NCI-H1436 (cell line): ENCODE measurements around the gene CEP290.

ENCODE experiments used
- DNase-seq: peaks from one replicate; lab custom pipeline; 2025; lab: John Stamatoyannopoulos, UW

CEP290 gene, protein sequence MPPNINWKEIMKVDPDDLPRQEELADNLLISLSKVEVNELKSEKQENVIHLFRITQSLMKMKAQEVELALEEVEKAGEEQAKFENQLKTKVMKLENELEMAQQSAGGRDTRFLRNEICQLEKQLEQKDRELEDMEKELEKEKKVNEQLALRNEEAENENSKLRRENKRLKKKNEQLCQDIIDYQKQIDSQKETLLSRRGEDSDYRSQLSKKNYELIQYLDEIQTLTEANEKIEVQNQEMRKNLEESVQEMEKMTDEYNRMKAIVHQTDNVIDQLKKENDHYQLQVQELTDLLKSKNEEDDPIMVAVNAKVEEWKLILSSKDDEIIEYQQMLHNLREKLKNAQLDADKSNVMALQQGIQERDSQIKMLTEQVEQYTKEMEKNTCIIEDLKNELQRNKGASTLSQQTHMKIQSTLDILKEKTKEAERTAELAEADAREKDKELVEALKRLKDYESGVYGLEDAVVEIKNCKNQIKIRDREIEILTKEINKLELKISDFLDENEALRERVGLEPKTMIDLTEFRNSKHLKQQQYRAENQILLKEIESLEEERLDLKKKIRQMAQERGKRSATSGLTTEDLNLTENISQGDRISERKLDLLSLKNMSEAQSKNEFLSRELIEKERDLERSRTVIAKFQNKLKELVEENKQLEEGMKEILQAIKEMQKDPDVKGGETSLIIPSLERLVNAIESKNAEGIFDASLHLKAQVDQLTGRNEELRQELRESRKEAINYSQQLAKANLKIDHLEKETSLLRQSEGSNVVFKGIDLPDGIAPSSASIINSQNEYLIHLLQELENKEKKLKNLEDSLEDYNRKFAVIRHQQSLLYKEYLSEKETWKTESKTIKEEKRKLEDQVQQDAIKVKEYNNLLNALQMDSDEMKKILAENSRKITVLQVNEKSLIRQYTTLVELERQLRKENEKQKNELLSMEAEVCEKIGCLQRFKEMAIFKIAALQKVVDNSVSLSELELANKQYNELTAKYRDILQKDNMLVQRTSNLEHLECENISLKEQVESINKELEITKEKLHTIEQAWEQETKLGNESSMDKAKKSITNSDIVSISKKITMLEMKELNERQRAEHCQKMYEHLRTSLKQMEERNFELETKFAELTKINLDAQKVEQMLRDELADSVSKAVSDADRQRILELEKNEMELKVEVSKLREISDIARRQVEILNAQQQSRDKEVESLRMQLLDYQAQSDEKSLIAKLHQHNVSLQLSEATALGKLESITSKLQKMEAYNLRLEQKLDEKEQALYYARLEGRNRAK (N-terminal part only)

DNA sequence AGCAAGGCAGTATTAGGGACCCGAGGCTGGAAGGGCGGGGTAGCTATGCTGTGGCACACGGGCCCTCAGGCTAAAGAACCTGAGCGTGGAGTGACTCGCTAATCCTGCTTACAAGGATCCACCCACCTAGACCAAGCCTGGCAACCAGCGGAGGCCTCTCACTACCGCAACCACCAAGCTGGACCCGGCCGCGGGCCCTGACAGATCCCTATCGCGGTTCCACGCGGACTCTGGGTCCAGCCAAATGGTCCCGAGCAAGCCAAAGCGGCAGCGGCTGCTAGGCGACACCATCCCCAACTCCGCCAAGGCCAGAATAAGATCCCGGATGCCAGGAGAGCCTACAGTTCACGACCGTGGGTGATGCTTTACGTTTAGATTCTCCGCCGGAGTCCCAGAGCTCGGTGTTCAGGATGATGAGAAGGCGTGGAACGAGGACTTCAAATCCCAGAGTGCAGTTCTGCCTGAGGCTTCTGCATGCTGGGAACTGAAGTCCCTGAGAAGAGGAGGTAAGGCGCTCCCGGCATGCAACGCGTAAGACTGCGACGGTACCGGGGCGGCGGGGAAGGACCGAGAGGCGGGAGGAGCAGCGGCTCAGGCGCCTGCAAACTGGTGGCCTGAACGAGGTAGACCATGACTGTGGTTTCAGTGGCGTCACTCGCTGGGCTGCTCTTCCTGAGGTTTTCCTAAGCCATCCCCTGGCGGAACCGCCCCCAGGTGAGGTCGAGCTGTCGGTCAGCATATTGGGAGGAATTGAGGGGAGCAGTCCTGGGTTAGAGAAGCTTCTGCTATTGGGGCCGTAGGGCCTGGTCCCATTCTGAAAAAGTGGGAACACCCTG, at the start of gene CEP290, which contains the start of gene TMTC3:
TSS of gene CEP290 (minus strand) at position 315 of the 836 bp plus-strand sequence. CDS start 781 bp downstream, outside the sequence.
TSS of gene TMTC3 (plus strand) at position 534 of the 836 bp plus-strand sequence. CDS start 6,009 bp downstream, outside the sequence.
- peak; percentile 97 for DNase-seq

DNA sequence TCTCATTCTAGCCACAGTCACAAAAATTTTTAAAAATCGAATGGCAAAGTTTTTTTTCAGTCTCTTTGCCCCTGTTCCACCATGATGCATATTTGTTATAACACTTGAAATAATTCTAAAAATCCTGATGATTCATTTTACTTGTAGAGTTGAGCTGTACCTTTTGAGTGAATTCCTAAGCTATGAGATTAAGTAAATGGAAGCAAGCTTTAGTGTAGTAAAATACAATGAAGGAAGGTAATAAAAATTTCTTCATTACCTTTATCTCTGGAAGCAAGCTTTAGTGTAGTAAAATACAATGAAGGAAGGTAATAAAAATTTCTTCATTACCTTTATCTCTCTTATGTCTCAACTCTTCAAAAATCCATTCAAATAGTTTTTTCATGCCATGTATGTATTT, 46.3 kb upstream of the CEP290 start:
- DNase-seq: no peak

GRCh38 chr12:88187571-88187970, 45.7 kb upstream of the CEP290 start:
- no peak for DNase-seq

- DNase-seq: no peak
Measured at GRCh38 chr12:88185988-88186387, 44.1 kb upstream of the CEP290 start.

GRCh38 chr12:88185279-88185678, 43.4 kb upstream of the CEP290 start:
- DNase-seq: no peak

GRCh38 chr12:88184196-88184595, 42.3 kb upstream of the CEP290 start:
- no peak for DNase-seq

GRCh38 chr12:88182416-88182815, 40.5 kb upstream of the CEP290 start:
- DNase-seq: no peak

DNA sequence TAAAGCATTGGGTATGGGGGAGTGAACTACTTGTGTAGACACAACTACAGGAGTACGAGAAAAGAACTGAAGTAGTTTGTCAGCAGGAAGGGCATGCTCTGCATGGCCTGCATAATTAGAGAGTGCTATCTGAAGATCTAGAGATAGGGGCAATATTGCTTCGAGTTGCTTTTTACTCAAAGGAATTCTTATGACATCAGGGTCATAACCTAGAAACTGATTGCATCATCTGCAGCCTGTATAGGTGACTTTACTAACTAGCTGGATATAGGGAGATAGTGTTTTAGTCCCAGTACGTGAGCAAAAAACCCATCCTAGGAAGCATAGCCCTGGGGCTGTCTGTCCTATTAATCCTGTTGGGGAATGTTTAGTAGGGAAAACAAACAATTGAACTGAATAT, 40.0 kb upstream of the CEP290 start:
- DNase-seq: no peak

DNA sequence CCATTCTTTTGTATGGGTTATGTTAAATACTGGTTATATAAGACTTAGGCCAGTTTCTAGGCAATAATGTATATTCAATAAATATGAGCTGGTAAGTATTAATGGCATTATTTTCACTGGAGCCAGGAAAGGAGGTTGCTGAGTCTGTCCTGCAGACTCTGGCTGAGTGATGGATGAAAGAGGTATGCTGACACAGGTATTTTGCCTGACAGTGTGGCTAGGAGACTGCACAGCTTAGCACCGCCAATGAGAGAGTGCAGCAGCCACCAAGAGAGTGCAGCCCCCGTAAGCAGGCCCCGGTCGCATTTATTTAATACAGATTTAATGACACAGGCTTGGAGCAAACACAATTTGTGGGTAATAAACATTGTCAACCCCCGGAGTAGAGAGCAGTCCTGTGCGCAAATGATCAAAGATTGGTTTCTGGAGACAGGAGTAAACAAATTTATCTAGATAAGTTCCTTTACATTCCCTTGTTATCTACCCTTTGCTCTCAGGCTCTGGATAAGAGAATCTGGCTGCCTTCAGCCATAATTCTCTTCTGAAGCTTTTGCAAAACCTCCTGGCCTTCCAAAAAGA, 37.6 kb upstream of the CEP290 start:
- DNase-seq: no peak

- DNase-seq: no peak
Measured at GRCh38 chr12:88175544-88175943, 33.7 kb upstream of the CEP290 start.

DNA sequence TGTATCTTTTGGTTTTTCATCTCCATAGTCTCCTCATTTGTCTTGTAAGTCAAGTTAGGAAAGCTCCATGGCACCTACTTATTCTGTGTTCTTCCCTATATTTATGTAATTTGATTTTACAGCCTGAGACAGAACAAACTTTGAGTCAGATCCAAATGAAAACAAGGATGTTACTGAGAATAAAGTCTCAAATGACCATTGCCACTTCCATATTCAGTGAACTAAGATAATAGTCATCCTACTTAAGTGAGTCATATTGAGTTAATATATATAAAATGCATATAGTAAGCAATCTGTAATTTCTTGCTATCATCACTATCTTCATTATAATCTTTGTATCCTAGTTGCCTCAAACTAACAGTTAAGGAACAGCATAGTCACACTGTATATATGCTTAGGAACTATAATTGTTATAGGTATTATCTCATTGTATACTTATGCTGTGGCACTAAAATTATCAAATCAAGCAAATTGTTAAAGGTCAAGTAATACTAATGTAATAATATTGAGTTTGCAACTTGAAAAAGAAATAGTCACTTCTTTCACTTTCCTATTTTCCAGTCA, 31.0 kb upstream of the CEP290 start:
- no peak for DNase-seq

- DNase-seq: no peak
Measured at GRCh38 chr12:88167384-88167783, 25.5 kb upstream of the CEP290 start.

DNA sequence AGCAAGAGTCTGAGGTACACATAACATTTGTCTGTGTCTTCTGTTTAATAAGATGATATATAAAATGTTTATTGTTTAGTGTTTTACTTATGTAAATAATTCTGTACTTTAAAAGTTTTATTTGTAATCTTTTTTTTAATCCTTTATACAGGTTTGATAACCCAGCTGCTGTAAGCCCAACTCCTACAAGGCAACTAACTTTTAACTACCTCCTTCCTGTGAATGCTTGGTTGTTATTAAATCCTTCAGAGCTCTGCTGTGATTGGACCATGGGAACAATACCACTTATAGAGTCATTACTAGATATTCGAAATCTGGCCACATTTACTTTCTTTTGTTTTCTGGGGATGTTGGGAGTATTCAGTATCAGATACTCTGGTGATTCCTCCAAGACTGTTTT, 24.3 kb upstream of the CEP290 start:
- no peak for DNase-seq

DNA sequence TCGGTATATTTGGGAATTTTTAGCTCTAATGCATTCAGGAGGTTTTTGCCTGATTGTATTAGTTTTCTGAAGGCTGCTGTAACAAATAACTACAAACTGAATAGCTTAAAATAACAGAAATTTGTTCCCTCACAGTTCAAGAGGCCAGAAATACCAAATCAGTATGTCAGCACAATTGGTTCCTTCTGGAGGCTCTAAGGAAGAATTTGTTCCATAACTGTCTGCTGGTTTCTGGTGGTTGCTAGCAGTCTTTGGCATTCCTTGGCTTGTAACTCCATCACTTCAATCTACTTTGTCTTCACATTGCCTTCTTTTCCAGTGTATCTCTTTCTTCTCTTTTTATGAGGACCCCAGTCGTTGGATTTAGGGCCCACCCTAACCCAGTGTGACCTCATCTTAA, 21.5 kb upstream of the CEP290 start:
- DNase-seq: no peak

DNA sequence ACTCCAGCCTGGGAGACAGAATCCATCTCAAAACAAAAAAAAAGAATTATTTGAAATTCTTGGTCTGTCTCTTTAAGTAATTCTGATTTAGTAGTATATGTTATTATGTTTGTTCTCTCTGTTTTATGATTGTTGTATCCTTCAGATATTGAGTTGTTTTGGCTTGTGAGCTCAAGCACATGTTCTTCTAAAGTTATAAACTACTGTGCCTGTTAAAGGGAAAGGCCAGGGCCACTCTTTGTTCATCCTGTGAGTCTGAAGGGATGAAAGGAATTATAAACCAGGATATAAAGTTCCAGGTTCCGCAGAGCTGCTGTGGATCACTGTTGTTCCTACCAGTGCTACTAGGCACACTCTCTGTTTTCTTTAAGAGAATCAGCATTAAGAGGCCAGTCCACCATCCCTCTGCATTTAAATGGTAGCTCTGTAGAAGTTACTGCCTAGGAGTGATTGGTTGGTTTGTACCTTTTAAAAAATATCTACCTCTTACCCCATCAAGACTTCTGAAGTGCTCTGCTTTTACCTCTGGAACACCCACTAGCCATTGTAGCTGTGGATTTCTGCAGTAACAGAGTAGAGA, 14.3 kb upstream of the CEP290 start:
- no peak for DNase-seq

- peak; percentile 2 for DNase-seq
Measured at GRCh38 chr12:88153959-88154358, 12.1 kb upstream of the CEP290 start.

- no peak for DNase-seq
Measured at GRCh38 chr12:88150063-88150462, 8.2 kb upstream of the CEP290 start.

- DNase-seq: no peak
Measured at GRCh38 chr12:88145567-88146505, 3.9 kb upstream of the CEP290 start.
